ENCODE results near the gene SNRPA1.

SNRPA1 gene

GRCh38 chr15:101320501-101321052 is 25.5 kb upstream of the SNRPA1 start:
- DNase-seq (ENCODE audit: low read depth in 3 of 3) = peak in 2 of 3 experiments; percentile 22 to 54

DNA sequence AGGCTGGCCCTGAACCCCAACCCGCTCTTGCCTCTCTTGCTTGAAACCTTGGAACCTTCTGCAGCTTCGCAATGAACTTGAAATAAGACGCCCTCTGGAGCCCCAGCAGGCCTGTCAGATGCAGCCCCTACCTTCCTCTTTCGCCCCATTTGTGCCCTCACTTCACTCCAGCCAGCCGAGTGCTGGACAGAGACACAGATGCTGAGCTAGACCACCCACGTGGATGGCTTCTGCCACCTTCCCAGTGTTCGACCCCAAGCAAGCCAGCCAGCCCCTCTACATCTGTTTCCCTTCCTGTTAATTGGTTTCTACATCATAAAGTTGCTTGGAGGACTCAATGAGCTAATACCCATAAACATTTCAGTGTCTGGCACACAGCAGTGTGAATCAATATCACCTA is 23.8 kb upstream of the SNRPA1 start:
- DNase-seq (ENCODE audit: low read depth in 3 of 3) = no peak

GRCh38 chr15:101318147-101318819 is 23.2 kb upstream of the SNRPA1 start:
- no peak for DNase-seq (ENCODE audit: low read depth in 3 of 3)

DNA sequence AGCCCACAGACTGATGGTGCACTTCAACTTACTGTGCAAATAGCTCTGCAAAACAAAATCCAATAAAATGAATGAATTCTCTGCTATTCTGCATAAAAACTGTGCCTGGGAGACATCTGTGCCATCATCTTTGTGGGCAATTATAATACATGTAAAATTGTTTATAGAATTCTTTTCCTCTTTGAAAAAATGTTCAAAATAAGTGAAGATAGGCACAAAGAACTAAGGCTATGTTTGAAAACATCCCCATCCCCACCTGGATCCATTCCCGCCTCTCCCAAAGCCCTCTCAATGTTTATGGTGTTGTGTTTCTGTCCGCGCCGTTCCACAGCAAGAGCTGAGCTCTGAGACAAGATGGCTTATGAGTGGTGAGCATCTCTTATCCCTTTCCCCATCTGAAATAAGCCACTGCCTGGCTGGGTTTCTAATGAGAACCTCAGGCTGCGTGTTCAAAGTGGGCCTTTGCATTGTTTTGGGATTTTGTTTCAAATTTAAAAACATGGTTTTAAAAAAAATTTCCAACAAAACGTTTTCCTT is 22.4 kb upstream of the SNRPA1 start:
- no peak for DNase-seq (ENCODE audit: low read depth in 3 of 3)

GRCh38 chr15:101316529-101316928 is 21.5 kb upstream of the SNRPA1 start:
- no peak for DNase-seq (ENCODE audit: low read depth in 3 of 3)

DNA sequence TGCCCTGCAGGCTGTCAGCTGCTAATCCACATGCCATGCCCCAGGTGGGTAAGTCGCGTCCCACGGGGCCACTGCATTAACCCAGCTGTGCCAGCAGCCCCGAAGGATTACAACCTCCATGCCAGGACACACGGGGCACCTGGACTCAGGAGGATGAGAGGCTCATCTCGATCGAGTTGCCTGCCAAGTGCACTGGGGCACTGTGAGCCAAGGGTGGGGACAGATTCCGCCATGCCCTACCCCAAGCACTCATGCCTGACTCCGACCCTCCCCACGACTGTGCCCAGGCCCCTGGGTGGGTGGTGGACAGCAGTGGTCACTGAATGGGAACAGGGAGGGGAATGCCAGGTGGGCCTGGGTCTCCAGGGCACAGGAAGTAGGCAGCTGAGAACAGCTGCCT is 20.7 kb upstream of the SNRPA1 start:
- no peak for DNase-seq (ENCODE audit: low read depth in 3 of 3)

- no peak for DNase-seq (ENCODE audit: low read depth in 3 of 3)
Observed at GRCh38 chr15:101314336-101315125, 19.5 kb upstream of the SNRPA1 start.

- DNase-seq (ENCODE audit: low read depth in 3 of 3) = no peak
Observed at GRCh38 chr15:101313041-101313761, 18.2 kb upstream of the SNRPA1 start.

DNA sequence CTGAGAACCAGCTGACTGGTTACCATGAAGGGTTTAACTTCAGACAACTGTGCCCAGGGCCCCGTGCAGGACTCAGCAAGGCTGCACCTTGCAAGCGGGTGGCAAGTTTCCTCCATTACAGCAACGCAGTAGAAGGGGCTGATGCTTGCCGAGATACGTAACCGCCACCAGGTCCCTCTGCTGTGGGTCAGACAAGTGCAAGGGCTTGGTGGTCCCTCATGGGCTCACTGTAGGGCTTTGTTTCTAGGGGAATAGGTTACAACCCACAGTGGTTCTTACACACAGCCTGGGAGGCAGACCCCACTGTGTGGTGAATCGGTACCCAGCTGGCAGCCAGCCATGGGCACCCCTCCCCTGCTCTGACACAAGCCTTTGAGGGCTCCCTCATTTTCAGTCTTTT is 15.5 kb upstream of the SNRPA1 start:
- no peak for DNase-seq (ENCODE audit: low read depth in 3 of 3)

DNA sequence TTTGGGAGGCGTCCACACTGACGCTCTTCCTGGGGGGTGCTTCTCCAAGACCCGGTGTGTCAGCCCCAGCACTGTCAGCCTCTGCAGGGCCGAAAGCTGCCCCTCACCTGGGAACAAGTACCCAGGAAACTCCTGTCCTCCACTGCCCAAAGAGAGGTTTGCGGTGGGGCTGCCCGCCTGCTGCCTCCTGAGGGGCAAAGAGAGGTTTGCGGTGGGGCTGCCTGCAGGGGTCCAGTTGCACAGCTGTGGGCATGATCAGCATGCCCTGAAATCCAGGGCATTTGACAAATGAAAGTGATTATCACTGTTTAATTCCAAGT is 15.1 kb upstream of the SNRPA1 start:
- no peak for DNase-seq (ENCODE audit: low read depth in 3 of 3)

- no peak for DNase-seq (ENCODE audit: low read depth in 3 of 3)
Observed at GRCh38 chr15:101309436-101310160, 14.6 kb upstream of the SNRPA1 start.

DNA sequence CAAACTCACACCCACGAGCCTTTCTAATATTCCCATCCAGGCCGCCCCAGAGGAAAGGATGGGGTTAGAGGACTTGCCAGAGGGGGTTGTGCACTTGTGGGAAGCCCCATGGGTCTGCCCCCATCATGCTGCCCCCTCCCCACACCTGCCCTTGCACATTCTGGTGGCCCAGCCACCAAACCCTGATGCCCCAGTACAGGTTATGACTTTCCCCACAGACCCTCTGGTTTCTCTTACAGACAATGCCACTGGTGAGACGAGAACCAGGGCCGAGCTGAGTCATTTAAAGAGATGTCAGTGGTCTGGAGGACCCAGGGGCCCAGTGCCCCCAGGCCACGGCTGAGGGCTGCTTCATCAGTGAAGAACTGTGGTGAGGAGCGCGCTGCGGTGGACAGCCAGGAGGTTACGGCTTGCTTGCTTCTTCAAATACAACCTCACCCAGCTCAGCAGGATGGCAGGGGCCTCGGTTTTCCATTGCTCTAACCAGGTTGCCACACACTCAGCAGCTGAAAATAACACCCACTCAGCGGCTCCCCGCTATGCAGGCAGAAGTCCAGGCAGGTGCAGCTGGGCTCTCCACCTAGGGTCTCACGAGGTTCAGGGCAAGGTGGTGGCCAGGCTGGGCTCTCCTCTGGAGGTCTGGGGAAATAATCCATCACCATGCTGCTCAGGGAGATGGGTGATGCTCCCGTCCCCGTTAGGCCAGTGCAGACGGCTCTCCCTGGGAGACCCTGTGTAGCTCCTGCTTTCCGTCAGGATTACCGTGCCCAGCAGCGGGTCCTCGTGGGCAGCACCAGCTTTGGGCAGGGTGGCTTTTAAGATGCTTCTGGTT is 13.8 kb upstream of the SNRPA1 start:
- no peak for DNase-seq (ENCODE audit: low read depth in 3 of 3)

DNA sequence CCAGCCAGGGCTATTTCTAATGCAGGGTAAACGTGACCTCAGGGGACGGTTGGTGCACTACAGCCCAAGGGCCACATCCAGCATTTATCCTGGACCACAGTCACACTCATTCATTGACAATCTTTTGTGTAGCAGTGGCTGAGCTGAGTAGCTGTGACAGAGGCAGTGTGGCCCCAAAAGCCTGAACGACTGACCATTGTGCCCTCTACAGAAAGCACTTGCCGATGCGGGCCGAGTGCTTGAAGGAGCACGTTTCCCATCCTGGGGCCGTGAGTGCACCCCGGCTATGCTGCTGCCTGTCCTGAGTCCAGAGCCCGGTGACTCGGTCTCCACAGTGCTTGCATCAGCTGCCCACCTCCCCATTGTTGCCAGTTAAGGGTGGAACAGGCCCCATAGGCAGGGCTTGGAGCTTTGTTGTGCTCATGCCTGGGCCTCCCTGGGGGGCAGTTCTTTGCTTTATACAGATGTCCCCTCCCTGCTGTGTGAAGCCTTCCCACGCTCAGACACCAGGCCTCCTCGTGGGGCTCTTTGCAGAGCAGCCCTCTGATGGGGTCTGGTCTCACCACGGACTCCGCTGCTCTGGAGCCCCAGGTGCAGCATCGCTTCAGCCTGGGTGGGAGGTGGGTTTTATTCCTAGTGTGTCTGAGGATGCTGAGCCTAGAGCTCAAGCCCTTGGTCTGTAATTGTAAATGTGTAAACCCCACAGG is 13.0 kb upstream of the SNRPA1 start:
- no peak for DNase-seq (ENCODE audit: low read depth in 3 of 3)

DNA sequence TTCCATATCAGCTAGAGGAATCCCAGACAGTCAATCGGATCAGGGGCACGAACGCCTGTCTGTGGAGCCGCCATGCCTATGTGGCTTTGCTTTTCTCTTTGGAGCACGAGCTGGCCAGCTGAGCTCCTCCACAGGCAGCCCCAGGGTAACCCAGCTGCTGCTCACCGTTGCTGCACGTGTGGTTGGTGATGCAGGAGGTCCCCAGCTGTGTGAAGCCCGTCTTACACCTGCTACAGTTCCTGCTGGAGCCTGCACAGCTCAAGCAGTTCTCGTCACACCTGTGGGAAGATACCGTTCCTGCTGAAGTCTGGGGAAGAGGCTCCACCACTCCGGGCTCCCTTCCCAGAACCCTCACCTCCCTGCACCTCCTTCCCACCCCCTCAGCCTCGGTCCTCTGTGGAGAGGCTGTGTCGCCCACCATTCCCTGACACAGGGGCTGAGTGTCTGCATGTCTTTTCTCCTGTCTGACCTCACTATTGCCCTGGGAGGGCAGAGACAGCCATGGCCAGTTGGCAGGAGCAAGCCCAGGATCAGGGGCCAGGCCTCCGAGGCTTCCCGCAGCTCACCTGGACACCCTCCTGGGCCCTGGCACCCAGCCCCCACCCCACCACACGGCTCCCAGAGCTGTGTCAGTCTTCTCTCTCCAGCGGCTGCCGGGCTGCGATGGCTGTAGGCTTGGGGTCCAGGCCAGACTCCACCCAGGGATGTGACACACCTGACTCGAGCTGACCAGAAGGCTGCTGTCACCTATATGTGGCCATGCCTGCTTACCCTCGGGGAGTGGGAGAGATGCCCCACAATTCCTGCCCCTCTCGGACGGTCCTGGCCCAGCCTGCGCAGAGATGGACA is 12.2 kb upstream of the SNRPA1 start:
- DNase-seq (ENCODE audit: low read depth in 3 of 3) = no peak

DNA sequence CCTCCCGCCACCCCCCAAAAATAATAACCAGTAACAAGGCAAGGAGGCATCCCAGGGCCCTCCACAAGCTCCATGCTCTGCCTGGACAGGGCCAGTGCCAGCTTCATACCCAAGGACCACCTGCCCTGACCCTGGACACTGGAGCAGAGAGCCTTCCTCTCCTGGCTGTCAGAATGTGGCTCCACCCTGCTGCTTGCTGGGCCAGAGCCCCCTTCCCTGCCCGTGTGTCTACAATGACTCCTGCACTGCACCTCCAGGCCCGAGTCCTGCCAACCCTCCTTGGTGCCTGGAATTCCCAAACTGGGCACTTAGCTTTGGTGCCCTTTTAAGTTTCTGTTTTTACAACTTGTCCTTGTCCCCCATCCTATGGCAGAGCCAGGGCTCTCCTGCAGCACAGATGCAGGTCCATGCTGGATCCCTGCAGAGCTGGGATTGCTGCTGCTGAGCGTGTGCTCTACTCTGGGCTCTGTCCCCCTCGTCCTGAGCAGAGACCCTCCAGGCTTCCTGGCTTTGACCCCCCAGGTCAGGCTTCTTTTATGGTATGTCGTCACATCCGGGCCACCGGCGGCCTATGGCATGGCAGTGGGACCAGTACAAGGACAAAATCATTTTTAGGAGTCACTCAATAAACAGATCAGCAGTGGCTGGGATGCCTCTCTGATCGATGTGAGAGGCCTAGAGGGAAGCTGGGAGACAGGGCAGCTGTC is 11.4 kb upstream of the SNRPA1 start:
- DNase-seq (ENCODE audit: low read depth in 3 of 3) = no peak

DNA sequence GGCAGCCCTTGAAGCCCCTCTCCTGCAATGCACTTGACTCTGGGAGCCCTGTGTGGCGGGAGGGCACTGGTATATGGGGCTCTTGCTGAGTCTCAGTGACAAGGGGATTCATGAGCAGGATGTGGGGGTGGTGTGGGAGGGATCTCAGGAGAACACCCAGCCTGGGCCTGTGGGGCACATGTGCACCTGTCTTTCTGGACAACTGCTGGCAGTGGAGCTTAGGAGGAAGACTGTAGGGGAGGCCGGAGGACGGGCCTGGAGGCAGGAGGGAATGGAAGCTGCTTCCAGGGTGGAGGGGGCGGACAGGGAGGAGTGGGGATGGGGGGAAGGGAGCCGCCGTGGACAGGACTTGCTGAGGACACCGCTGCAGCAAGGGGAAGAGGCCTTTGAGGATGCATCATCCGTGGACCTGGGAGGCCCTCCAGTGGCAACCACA is 10.8 kb upstream of the SNRPA1 start:
- DNase-seq (ENCODE audit: low read depth in 3 of 3) = no peak

DNA sequence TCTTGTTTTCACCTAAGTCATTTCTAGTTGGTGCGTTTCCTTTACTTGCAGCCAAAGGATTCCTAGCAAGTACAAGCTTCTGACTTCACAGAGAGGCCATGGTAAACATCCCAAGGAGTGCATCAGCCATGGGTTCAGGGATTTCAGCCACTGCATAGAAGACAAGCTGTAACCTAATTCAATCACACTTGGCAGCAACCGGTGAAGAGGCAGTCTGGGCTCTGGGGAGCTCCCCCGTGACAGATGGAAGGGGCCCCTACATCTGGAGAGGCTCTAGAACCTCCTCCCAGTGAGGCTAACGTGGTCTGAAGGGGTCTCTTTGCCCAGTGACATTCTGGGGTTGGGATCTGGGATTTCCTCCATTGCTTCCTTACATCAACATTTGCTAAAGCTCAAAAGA is 8.4 kb upstream of the SNRPA1 start:
- no peak for DNase-seq (ENCODE audit: low read depth in 3 of 3)
